Measurements from ENCODE around the gene MRPL23.

- TF ChIP-seq EZH2 (IDR thresholded peaks at IDR 0.05; ENCODE audit: borderline replicate concordance) = no peak
- no peak for TF ChIP-seq CTCF (IDR thresholded peaks at IDR 0.05; ENCODE audit: poor library complexity)
- no peak for TF ChIP-seq EZH2phosphoT487 (IDR thresholded peaks at IDR 0.05; ENCODE audit: low read depth, severe bottlenecking, unreplicated experiment)
Observed at GRCh38 chr11:1915795-1916131, 31.4 kb upstream of the MRPL23 start.

Data from hepatocyte (in vitro differentiated cells).